Measurements from ENCODE around the gene PPP1R13L.
"Not testable (repeated sequence)": the region's sequence is repeated elsewhere in the genome, so short reads cannot be mapped to it uniquely, and the experiment has no call there.

PPP1R13L gene

GRCh38 chr19:45342911-45343310 is 62.0 kb downstream of the PPP1R13L start:
- no peak for DNase-seq (ENCODE audit: low read depth)

GRCh38 chr19:45340899-45341453 is 63.9 kb downstream of the PPP1R13L start:
- DNase-seq (ENCODE audit: low read depth) = no peak

GRCh38 chr19:45340232-45340898 is 64.5 kb downstream of the PPP1R13L start, which contains the start of gene KLC3:
Gene KLC3 (plus strand): TSS chr19:45340750. CDS start chr19:45345542, 4,792 bp downstream.
- peak; percentile 7 for DNase-seq (ENCODE audit: low read depth)

GRCh38 chr19:45339629-45340028 is 65.2 kb downstream of the PPP1R13L start:
- DNase-seq (ENCODE audit: low read depth) = no peak

- no peak for DNase-seq (ENCODE audit: low read depth)
Measured at GRCh38 chr19:45336696-45337251, 68.1 kb downstream of the PPP1R13L start.

- DNase-seq (ENCODE audit: low read depth) = not testable (repeated sequence)
Measured at GRCh38 chr19:45334881-45335280, 70.0 kb downstream of the PPP1R13L start.

GRCh38 chr19:45333609-45334303 is 71.1 kb downstream of the PPP1R13L start:
- no peak for DNase-seq (ENCODE audit: low read depth)

- no peak for DNase-seq (ENCODE audit: low read depth)
Measured at GRCh38 chr19:45331411-45331810, 73.5 kb downstream of the PPP1R13L start.
